HG02678 (cell line): ENCODE data around the gene ENOX2.

ENCODE experiments used
- ATAC-seq: cut with Tn5 transposase; IDR thresholded peaks from one replicate; pipeline ENCODE4 v1.9.1; 2021; ENCODE audit warnings: mild to moderate bottlenecking, moderate library complexity; ENCODE audit not compliant: unreplicated experiment

ENOX2 gene

DNA sequence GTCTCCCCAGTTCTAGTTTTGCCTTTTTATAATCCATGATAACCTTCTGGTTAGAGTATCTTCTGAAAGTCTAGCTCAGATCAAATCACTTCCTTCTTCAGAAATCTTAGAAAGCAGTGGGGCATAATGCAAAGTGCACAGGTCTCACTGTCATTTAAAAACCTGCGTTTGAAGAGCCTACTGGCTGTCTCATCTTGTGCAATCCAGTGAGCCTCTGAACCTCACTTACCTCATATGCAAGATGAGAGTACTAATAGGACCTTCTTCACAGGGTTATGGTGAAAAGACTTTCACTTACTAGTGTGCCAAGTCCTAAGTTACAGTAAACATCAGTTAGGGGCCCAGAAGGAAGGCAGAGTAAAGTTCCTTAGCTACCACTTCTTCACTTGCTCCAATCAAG is 131.4 kb downstream of the ENOX2 start:
- no peak for ATAC-seq

DNA sequence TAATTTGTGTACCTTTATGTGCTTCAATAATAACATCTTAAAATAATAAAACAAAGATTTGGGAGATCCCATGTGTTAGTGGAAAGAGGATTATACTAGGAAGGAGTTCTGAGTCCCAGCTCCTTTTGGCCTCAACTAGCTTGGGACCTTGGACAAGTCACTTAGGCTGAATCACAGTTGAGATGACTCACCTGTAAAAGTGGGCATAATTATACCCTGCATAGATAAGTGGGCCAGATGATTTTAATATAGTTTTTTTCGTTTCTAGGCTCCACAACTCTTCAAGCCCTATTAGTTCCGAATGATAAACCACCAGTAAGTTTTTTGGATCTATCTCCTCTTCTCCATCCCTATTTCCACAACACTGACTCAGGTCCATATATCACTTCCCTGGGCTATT is 131.8 kb downstream of the ENOX2 start:
- ATAC-seq: no peak

DNA sequence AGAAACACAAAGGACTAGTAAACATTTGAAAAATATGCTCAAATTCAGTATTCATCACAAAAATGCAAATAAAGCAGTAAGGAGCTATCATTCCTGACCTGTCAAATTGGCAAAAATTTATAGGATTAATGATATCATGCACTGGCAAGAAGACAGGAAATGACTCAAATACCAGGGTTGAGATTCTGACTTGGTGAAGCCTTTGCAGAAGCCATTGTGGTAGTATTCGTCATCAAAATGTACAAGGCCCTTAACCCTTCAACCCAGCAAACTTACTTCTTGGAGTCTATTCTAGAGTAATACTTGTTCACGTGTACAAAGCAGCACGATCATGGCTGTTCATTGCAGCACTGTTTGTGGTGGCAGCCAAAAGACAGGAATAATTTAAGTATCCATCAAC is 132.4 kb downstream of the ENOX2 start:
- no peak for ATAC-seq

DNA sequence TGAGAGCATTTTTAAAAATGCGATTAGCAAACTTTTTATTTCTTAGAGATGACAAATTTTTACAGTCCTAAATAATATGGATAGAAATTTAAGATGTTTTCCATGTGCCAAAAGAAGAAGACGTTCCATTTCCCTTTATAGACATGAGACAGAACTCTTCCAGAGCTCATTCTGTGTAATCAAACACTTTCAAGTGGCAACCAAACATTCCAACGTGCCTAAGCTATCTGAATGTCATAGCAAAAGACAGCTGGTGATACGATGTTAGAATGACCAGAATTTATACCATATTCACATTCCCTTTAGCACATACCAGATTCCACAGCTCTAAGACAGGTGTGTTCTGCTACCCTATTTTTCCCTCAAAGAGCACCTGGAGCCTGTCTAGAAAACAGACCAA is 133.2 kb downstream of the ENOX2 start:
- no peak for ATAC-seq

DNA sequence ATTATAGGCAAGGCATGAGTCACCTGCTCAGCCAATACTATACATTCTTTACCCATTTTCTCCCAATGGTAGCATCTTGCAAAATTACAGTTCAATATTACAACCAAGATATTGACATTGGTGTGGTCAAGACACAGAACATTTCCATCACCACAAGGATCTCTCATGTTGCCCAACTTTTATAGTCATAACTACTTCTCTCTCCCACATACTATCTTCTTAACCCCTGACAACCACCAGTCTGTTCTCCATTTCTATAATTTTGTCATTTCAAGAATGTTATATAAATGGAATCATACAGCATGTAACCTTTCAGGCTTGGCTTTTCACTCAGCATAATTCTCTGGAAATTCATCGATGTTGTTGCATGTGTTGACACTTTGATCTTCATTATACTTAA is 144.9 kb downstream of the ENOX2 start:
- ATAC-seq: no peak

DNA sequence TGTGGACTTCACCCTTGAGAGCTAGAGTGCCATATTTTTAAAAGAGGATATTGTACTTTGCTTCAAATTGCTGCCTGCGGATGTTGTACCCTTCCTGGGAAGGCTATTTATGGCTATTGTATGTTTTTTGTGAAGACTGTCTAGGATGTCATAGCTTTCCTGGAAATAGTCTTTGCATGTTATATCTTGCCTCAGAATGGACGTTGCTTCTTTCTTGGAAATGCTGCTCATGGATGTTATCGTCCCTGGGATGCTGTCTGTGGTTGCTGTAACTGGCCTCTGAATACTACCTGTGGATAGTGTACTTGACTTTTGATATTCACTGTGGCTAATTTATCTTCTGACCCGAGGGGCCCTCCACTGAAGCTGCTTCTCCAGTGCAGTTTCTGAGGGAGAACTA is 146.8 kb downstream of the ENOX2 start:
- no peak for ATAC-seq

DNA sequence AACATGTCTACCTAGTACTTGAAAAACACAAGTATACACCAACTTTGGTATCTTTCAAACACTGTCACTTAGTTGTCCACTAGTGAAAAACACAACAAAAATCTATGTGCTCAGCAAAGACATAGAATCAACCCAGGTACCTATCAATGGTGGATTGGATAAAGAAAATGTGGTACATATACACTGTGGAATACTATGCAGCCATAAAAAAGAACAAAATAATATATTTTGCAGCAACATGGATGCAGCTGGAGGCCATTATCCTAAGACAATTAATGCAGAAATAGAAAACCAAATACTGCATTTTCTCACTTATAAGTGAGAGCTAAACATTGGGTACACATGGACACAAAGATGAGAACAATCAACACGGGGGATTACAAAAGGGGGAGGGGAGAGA is 148.7 kb downstream of the ENOX2 start:
- no peak for ATAC-seq

DNA sequence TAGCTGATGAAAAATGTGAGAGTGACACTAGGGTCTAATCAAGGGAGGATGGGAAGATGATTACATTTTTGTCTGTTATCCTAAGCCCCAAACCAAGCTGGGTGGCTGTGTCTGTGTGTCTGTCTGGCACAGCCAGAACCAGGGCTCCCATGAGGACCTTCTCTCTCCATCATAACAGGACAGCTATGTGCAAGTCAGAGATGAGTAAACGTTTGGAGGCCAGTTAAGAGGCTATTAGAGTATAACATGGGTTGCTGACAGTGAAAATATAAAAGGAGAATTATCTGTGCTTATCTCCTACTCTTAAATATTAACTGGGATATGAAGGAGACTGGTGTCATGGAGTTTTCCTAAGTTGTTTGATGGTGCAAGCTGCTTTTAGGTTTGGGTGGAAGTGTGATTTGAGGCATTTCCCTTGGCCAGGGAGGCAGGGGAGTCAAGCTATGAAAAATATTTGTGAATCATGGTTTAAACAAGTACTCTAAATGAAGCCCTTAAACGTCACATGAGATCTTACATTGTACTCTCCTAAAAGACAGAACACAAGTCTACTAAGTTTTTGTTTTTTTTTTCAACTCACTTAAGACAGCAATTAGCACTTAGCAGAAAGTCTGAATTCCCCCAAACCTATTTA is 156.2 kb downstream of the ENOX2 start:
- no peak for ATAC-seq

DNA sequence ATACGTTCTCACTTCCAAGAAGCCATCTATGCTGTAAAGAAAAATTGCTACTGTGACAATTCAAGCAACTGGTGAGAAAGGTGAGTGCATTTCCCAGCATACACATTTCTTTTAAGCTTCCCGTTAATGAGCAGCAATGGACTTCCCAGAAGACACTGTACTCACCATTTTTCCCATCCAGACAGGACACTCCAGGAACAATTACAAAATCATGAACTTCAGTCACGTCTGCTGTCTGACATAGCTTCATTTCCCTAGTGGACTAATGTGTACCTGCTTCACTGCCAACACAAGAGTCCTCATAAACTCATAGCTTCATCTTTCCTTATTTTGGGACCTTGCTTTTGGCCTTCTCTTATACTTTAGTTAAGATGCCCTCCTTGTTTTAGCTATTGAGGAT is 156.9 kb downstream of the ENOX2 start:
- ATAC-seq: no peak

DNA sequence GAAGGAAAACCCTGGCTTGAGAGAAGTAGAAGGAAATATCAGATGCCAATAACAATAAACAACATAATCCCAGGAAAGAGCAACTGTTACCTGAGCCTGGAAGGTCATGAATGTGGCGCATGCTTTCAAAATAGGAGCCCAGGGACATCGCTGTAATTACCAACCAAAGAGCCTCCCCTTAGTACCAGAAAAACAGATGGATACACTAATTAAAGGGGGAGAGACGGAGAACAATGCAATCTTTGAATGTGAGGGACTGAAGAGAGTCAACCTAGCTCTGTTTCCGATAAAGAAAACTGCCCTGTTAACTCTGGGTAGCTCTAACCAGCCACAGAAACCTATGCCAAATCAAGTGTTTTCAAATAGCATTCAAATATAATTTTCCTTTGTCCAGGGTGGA is 161.4 kb downstream of the ENOX2 start:
- ATAC-seq: no peak

DNA sequence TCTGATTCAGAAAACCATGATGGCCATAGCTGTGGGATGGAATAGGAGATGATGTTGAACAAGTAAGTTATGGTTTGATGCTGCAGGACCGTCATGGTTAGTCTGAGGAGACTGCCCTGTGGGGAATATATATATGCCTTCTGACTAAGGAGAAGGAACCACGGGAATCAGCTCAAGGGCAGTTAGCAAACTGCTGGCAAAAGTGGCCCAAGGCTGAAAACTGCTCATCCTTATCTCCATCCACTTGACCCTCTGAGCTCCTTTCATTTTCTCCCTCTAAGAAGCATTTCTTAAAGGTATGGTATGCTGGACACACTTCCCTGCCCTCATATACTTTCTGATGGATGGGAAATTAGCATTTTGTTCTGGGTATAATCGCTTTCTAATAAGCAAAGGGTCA is 161.9 kb downstream of the ENOX2 start:
- no peak for ATAC-seq

DNA sequence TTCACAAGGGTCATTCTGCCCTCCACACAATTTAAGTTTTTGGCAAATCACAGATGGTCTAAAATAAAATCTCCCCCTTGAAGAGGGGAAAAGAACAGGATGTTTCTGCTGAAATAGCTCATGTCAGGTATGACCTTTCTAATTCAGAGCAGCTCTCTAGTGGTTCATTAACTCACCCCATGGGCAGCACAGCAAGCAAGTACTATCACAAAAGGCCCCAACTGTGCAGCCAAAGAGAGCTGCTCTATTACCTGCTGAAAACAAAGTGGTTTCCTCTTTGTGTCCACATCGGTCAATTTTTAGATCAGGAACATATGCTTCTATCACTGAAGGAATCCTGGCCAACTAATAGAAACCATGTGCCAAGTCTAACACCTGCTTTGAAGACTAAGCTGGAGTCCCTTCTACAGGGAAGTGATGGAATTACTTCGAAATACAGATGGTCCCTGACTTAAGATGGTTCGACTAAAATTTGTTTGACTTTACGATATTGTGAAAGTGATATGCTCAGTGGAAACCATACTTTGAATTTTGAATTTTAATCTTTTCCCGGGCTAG is 164.3 kb downstream of the ENOX2 start:
- no peak for ATAC-seq

DNA sequence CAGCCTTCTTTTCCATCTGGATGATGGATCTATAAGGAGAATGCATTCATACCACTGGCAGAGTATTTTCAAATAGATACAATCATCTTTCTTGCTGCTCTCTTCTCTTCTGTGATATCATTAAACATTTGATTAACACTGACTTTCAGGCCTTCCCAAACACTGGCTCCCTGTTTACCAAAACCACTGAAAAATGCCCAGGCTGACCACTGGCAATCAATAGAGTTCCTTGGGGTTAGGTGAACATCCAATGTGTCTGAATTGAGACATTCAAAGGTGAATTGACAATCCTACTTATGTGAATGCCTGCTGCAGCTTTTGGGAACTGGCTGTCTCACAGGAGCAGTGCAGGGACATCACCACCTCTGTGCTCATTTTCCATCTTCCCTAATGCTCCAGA is 168.3 kb downstream of the ENOX2 start:
- no peak for ATAC-seq

DNA sequence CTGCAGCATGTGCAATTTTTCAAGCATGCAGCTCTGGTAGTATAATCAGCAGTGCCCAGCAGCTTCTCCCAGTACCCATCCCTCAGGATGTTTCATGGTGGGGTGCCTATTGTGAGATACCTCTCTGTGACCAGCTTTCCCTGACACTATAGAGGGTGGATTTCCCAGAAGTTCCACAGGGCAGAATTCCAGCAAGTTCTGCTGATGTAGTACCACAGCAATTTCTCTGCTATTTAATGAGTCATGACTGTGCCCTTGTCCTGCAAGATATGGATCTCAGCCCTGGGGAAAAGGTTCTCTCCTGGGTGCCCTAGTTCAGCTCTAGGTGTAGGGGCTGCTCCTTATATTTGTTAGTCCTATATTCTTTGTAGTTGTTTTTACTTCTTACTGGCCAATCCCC is 174.8 kb downstream of the ENOX2 start:
- ATAC-seq: no peak

DNA sequence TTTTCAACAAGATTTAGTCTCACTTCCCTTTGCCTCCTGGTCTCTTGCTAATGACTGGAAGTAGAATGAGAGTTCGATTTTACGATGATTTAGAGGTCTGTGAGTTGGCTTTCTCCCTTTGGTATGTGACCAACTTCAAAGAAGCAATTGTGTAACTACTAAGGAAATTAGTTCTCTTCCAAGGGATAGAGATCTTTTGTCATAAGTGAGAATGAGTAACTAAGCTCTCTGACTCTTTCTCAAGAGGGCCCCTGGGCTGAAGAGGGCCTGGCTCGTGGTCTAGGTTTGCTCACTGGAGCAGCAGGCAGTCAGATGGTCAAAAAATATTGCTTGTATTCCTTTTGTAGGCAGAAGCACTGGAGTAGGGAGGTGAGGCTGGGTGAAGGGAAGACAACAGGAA is 176.3 kb downstream of the ENOX2 start:
- ATAC-seq: no peak

DNA sequence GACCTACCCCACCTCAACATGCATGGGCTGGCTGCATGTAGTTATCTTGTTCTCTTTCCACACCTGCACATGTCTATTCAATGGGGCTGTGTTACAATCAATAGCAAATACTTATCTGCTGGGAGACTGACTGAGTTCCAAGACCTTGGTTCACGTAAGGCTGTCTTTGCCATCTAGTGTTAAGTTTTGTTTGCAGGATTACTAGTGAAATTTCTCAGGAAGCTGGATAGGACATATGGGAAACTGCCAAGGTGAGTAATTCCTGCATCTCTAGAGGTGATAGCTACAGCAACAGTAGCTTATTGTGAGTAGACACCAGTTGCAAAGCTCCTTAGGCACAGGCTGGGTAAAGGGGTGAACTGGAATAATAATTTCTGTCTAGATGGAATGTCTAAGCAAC is 177.5 kb downstream of the ENOX2 start:
- ATAC-seq: no peak

DNA sequence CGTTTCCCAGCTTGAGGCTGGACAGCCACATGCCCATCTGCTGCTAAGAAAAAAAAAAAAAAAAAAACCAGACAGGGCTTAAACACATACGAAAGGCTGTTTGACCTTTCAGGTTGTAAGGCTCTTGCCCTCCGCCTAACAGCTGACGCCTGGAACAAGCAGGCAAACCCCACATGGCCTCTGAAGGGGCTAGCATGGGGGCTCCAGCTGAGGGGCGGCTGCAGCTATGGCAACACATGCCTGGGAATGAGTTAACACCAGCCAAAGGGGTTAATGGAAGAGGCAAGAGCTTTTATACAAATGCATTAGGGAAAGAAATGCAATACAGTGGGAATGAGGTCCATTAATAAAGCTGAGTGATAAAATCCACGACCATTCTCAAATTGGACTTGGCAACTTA is 183.6 kb downstream of the ENOX2 start:
- ATAC-seq: no peak

DNA sequence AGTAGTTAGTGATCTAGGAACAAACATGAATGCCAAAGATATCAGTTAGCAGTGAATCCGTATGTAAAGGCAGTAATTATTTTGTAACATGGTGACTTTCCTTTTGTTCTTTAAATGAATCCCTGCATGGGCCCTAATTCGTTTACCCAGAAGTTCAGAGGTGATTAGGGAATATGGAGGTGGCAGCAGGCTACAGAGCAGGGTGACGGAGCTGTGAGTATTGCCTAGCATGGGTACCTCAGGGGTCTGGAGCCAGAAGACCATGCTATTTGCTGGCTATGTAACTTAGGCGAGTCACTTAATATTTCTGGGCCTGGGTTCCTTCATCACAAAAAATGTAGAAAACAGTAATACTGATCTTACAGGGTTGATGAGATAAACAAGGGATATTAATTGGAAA is 184.9 kb downstream of the ENOX2 start:
- no peak for ATAC-seq

DNA sequence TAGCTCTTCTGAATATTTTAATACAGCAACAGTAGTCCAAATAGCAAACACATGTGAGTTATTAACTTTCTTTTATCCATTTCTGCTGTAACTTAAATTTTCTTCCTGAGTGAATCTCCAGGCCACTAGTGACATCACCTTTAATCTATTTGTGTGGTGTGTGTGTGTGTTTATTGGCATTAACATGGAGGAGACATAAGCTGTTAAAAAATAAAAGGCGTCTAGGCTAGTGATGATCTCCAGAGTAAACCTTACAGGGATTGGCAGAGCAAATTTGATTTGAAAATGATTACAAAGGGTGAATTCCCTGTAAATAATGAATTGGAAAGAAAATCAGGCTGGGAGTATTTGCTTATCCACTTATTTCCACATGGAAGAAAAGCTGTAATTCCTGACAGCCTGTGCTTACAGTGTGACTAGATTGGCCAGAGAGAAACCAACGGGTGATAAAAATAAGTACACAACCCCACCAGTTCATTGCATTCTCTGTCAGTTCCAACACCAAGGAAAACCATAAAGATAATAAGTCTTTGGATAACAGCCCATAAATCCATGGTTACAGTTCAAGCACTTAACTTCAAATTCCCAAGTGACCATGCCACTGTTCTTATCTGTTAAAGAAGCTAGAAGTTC is 186.1 kb downstream of the ENOX2 start:
- ATAC-seq: no peak

DNA sequence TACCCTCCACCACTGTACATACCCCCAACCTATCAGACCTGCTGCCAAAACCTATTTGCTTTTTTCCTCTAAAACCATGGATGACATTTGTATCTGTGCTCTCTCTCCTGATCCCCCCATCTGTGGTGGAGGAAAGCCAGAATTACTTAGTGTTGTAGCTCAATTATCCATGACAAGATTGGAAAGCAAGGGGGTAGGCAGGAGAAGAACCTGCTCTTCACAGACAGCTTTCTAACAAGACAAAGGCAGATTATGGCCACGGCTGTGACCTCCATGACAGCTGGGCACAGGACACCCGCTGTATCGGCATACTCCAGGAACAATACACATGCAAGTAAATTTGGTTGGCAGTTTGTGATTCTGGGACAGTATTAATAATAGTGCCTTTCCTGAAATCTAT is 186.7 kb downstream of the ENOX2 start:
- no peak for ATAC-seq

DNA sequence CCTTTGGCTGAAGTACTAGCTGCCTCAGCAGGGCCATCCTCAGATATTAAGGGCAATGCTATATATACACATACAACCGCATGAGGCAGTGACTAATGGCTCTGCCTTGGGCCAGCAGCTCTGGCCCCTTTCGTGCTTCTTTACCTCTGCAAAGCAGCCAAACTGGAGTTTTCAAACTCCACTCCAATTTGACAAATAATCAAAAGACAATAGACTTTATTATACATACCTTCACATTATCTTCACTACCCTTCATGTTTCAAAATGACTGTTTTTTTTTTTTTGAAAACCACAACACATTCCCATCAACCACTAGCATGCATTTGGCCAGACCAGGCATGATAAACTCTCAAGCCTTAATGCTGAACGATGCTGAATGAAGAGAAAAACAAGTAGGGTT is 187.7 kb downstream of the ENOX2 start:
- no peak for ATAC-seq

DNA sequence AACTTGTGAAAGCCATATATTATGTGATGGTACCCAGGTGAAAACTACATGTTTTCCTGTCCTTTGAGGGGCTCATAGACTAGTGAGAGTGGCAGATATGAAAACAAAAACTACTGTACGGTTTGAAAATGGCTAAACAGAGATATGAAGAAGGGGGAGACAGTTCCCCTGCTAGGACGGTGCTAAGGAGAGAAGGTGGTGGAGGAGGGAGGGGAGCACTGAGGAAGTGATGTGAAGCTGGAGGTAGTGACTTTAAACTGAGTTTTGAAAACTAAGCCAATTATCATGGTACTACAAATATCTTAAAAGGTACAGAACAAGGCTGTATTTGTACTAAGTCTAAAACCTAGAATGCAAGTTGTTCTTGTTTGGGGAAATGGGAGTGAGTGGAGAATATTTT is 188.3 kb downstream of the ENOX2 start:
- no peak for ATAC-seq

DNA sequence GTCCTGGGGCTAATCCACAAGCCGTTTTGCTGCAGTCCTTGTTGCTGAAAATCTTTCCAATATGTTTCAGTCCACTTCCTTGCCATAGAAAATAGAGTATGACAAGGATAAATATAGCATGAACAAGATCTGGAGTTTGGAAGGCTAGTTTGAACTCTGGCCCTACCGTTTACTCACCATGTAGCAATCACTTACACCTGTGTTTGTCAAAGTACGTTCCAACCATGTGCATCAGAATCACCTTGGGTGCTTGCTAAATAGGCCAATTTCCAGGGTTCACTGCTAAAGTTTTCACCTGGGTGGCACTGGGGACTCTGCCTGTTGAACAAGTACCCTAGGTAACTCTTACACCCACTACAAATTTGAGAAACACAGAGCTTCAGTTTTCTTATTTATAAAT is 188.9 kb downstream of the ENOX2 start:
- ATAC-seq: no peak
